ENCODE measurements around the gene KCTD15. TPM values are rescaled to one million over a fixed set of nuclear protein-coding genes. Genes with fewer than 3 reads are reported as not detected.

Gene KCTD15
- total RNA-seq, 4 donors from 2014 or later = 23.8 to 149 (median 51.8) TPM

DNA sequence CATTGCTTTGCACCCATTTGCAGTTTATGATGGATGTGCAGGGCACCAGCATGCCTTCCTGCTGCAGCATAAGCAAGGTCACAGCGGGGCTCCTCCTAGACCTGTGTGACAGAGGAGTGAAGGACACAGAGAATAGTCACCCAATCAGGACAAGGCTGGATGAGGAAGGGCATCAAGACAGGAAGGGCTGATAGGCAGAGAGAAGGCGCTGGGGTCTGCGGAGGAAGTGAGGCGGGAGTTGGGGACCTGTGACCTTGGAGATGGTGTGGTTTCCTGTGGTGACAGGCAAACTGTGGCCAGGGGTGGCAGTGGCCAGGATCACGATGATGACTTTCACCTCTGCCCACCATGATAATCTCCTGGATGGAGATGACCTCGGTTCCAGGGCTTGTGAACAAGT, 16.4 kb upstream of the KCTD15 start:
- no peak for DNase-seq
- no peaks in the 10 kb centered on the region for H3K9me3 ChIP-seq
- intact Hi-C loops (cut with DNase I; ENCODE audit: low total_unique reads) = no loop called here
- H3K27me3 ChIP-seq = peaks cover 0 to 4% of the 10 kb centered on the region in 2 donors
- TF ChIP-seq, protein P1, sequence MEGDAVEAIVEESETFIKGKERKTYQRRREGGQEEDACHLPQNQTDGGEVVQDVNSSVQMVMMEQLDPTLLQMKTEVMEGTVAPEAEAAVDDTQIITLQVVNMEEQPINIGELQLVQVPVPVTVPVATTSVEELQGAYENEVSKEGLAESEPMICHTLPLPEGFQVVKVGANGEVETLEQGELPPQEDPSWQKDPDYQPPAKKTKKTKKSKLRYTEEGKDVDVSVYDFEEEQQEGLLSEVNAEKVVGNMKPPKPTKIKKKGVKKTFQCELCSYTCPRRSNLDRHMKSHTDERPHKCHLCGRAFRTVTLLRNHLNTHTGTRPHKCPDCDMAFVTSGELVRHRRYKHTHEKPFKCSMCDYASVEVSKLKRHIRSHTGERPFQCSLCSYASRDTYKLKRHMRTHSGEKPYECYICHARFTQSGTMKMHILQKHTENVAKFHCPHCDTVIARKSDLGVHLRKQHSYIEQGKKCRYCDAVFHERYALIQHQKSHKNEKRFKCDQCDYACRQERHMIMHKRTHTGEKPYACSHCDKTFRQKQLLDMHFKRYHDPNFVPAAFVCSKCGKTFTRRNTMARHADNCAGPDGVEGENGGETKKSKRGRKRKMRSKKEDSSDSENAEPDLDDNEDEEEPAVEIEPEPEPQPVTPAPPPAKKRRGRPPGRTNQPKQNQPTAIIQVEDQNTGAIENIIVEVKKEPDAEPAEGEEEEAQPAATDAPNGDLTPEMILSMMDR (IDR thresholded peaks at IDR 0.05) = no peak
- TF ChIP-seq POLR2A (IDR thresholded peaks at IDR 0.05) = no peak
- no peaks in the 10 kb centered on the region for H3K4me1 ChIP-seq
- H3K4me3 ChIP-seq = no peak overlapping the region
- H3K36me3 ChIP-seq = no peaks in the 10 kb centered on the region
- no peak overlapping the region for H3K27ac ChIP-seq

DNA sequence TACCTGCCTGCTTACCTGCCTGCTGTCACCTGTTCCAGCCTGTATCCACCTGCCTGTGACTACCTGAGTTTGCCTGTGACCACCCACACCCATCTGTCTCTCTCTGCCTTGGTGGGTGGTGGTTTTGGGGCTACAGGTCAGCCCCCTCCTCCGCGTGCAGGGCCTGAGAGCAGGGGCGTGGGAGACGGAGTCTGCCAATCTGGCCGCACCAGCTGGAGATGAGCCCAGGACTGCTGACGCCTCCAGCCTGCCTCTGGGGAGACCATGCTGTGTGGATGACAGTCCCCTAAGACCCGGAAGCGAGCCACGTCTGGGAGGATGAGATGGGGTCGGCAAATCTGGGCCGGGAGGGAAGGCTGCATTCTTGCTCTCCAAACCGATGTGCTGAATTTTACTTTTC, 15.9 kb upstream of the KCTD15 start:
- Histone ChIP-seq H3K4me1 (no peaks in the 10 kb centered on the region), H3K36me3 (no peaks in the 10 kb centered on the region), H3K4me3 (no peak overlapping the region), H3K9me3 (no peaks in the 10 kb centered on the region), H3K27me3 (peaks cover 0 to 4% of the 10 kb centered on the region in 2 donors), H3K27ac (no peak overlapping the region)
- TF ChIP-seq POLR2A (IDR thresholded peaks at IDR 0.05) = no peak
- TF ChIP-seq, protein P1 (IDR thresholded peaks at IDR 0.05) = no peak
- no peak for DNase-seq
- intact Hi-C loops (cut with DNase I; ENCODE audit: low total_unique reads) = no loop called here

DNA sequence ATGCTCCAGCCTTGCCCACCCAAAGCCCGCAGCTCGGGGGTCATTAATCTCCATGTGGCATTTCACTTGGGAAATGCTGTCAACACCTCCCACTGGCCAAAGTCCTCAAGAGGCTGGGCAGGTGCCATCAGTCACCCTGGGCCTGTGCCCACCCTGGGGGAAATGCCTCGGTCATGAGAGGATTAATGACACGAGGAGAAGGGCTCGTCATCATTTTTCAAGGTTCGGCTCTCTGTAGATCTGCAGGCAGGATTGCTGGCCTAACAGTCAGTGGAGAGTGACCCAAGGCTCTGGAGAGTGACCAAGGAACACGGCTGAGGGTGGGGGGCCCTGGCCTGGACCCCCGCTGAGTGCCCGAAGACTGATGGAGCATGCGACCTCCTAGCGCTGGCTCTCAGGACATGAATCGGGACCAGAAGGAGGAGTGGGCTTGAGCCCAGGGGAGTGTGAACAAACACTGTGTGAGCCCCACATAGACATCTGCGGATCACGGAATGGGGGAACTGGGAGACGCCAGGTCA, 15.2 kb upstream of the KCTD15 start:
- intact Hi-C loops (cut with DNase I; ENCODE audit: low total_unique reads) = no loop called here
- H3K27me3 ChIP-seq = peaks cover 0 to 4% of the 10 kb centered on the region in 2 donors
- H3K9me3 ChIP-seq = no peaks in the 10 kb centered on the region
- no peaks in the 10 kb centered on the region for H3K4me1 ChIP-seq
- H3K27ac ChIP-seq = no peak overlapping the region
- H3K4me3 ChIP-seq = no peak overlapping the region
- H3K36me3 ChIP-seq = no peaks in the 10 kb centered on the region
- no peak for TF ChIP-seq POLR2A (IDR thresholded peaks at IDR 0.05)
- TF ChIP-seq, protein P1 (IDR thresholded peaks at IDR 0.05) = no peak
- DNase-seq = no peak

DNA sequence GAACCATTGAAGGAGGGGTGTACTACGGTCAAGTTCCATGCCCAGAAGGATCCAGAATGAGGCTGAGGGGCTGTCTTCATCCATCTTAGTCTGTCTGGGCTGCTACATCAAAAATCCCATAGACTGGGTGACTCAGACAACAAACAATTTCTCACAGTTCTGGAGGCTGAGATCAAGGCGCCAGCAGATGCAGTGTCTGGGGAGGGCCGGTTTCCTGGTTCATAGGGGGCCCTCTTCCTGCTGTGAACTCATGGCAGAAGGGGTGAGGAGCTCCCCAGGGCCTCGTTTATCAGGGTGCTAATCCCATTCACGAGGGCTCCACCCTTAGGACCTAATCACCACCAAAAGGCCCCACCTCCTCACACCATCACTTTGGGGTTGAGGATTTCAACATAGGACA, 14.7 kb upstream of the KCTD15 start:
- no peaks in the 10 kb centered on the region for H3K36me3 ChIP-seq
- H3K27me3 ChIP-seq = peaks cover 0 to 4% of the 10 kb centered on the region in 2 donors
- no peaks in the 10 kb centered on the region for H3K4me1 ChIP-seq
- H3K9me3 ChIP-seq = no peaks in the 10 kb centered on the region
- no peak for TF ChIP-seq POLR2A (IDR thresholded peaks at IDR 0.05)
- TF ChIP-seq, protein P1 (IDR thresholded peaks at IDR 0.05) = no peak
- intact Hi-C loops (cut with DNase I; ENCODE audit: low total_unique reads) = no loop called here
- no peak overlapping the region for H3K27ac ChIP-seq
- H3K4me3 ChIP-seq = no peak overlapping the region
- DNase-seq = no peak

DNA sequence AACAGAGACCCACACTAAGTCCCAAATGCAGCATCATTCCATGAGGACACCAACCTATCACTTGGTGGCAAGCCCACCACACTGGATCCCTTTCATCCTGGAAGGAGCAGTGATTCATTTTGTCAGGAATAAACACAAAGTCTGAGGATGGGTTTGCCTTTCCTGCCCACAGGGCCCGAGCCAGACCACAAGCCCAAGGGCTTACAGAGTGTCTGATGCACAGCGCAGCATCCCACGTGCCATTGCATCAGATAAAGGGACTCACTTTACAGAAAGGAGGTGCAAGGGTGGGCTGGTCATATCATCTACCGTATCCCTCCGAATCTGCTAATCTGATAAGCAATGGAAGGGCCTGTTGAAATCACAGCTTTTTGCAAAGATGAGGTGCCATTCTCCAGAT, 12.2 kb upstream of the KCTD15 start:
- DNase-seq = no peak
- TF ChIP-seq POLR2A (IDR thresholded peaks at IDR 0.05) = no peak
- TF ChIP-seq, protein P1 (IDR thresholded peaks at IDR 0.05) = no peak

More for the DNA sequence above, 12.2 kb upstream of the KCTD15 start:
- Histone ChIP-seq H3K27ac (no peak overlapping the region), H3K4me1 (no peaks in the 10 kb centered on the region), H3K9me3 (no peaks in the 10 kb centered on the region), H3K4me3 (no peak overlapping the region), H3K27me3 (no peaks in the 10 kb centered on the region), H3K36me3 (no peaks in the 10 kb centered on the region)
- intact Hi-C loops (cut with DNase I; ENCODE audit: low total_unique reads) = no loop called here
